Epithelial cell of proximal tubule (primary cell): ENCODE results near the gene PLA2G4C. TPM values are rescaled to one million over a fixed set of nuclear protein-coding genes. Genes with fewer than 3 reads are reported as not detected.

Experiments used
- DNase-seq: peaks from one replicate; pipeline ENCODE4 v3.0.0-alpha.2; 2011; ENCODE audit warnings: low read depth
- H3K4me3 ChIP-seq: 2 replicates; pipeline ENCODE4 v1.5.1; 2011; ENCODE audit warnings: low read depth, mild to moderate bottlenecking, low read length
- total RNA-seq: library from RNA; depleted of rRNA; stranded (reverse); fragments of >200 nt; gene quantifications from 2 replicates; pipeline ENCODE4 v1.2.3, GENCODE V29; 2015
- TF ChIP-seq, protein P1 (sequence below): conservative IDR thresholded peaks from 2 replicates; pipeline ENCODE4 v1.5.1; 2012; ENCODE audit warnings: low read depth, mild to moderate bottlenecking, low read length

The PLA2G4C gene
- total RNA-seq, 1 donor from 2014 or later = 4.7 TPM

DNA sequence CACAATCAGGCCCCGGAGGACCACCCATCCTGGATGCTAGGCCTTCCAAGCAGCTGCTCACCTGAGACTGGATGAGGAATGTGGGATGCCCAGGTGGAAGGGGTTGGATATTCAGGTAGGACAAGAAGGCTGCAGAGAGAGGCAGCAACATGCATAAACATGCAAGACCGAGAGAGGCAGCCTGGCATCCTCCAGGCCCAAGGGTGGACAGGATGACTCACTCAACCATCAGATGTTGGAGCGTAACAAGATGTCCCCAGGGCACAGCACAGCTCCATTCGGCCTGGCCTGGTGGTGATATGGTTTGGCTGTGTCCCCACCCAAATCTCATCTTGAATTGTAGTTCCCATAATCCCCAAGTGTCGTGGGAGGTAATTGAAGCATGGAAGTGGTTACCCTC, 56.8 kb downstream of the PLA2G4C start:
- H3K4me3 ChIP-seq = no peak overlapping the region
- TF ChIP-seq, protein P1, sequence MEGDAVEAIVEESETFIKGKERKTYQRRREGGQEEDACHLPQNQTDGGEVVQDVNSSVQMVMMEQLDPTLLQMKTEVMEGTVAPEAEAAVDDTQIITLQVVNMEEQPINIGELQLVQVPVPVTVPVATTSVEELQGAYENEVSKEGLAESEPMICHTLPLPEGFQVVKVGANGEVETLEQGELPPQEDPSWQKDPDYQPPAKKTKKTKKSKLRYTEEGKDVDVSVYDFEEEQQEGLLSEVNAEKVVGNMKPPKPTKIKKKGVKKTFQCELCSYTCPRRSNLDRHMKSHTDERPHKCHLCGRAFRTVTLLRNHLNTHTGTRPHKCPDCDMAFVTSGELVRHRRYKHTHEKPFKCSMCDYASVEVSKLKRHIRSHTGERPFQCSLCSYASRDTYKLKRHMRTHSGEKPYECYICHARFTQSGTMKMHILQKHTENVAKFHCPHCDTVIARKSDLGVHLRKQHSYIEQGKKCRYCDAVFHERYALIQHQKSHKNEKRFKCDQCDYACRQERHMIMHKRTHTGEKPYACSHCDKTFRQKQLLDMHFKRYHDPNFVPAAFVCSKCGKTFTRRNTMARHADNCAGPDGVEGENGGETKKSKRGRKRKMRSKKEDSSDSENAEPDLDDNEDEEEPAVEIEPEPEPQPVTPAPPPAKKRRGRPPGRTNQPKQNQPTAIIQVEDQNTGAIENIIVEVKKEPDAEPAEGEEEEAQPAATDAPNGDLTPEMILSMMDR = no peak
- no peak for DNase-seq

DNA sequence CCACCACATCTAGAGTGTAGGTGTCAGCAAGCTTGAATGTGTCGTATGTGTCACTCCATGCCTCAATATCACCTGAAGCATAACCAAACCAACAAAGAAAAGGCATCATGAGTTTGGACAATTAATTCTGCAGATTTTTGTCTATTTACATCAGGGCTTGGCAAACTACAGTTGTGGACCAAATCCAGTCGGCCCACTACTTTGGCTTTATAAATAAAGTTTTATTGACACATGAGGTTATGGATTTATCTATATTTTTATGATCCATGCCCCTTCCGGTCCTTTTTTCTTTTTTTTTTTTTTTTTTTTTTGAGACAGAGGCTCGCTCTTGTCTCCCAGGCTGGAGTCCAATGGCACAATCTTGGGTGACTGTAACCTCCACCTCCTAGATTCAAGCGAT, 57.5 kb downstream of the PLA2G4C start:
- H3K4me3 ChIP-seq = no peak overlapping the region
- no peak for DNase-seq
- TF ChIP-seq, protein P1 = no peak

DNA sequence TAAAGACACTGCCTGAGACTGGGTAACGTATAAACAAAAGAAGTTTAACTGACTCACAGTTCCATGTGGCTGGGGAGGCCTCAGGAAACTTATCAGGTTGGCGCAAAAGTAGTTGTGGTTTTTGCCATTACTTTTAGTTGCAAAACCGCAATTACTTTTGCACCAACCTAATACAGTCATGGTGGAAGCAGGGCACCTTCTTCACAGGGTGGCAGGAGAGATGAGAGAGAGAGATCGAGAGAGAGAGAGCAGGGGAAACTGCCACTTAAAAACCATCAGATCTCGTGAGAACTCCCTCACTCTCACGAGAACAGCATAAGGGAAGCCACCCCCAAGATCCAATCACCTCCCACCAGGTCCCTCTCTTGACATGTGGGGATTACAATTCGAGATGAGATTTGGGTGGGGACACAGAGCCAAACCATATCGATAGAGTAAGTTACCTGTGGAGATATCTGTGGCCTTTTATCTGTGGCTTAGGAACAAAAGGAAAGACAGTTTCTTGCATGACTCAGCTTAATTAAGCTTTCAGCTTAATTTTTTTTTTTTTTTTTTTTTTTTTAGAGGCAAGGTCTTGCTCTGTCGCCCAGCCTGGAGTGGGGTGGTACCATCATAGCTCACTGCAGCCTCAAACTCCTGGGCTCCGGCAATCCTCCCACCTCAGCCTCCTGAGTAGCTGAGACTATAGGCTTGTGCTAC, 59.1 kb downstream of the PLA2G4C start:
- DNase-seq = no peak
- H3K4me3 ChIP-seq = no peak overlapping the region
- TF ChIP-seq, protein P1 = no peak

DNA sequence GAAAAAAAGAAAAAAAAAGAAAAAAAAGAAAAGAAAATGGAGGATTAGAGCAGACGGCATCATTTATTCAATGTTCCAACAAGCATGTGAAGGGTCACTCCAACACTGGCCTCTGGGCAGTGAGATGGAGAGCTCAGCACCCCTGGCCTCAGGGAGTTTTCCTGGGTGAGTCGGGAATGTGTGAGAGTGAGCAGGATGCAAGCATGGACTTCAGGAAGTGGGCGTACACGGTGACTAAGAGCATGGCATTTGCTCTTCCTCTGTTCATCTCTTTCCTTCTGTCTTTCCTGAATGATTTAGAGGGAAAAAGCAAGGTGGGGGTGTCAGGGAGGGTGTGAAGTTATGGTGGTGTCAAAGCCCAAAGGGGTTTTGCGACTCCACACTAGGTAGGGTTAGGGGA, 66.1 kb downstream of the PLA2G4C start:
- no peak for DNase-seq
- no peak overlapping the region for H3K4me3 ChIP-seq
- TF ChIP-seq, protein P1 = no peak

DNA sequence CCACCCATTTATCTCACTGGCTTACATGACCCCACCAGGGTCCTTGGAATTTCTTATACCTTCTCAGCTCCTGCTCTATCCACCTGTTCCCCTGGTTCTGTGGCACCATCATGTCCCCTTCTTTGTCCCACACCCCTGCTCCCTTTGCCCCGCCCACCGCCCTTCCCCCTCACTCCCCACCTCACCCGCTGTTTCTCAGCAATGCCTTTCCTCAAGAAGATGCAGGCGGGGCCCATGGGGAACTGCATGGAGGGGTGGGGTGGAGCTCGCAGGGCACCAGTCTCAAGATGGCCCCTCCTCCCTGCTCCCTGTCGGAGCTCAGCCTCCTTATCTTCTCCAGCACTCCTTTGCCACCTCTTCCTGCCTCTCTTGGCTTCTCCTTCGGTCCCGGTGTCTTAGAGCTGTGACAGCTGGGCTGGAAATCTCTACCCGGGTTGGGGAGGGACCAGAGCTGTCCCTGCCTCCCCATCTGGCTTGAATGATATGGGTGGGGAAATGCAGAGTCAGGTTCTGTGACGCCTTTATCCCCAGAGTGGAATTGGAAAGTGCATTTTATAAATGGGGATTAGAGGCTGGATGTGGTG, 66.8 kb downstream of the PLA2G4C start, which contains the start of gene CABP5:
CABP5 (minus strand) TSS at position 405 of the 584 bp plus-strand sequence; CDS start at position 248, 157 bp downstream.
- no peak within 1 kb of the TSS for H3K4me3 ChIP-seq
- DNase-seq = no peak
- TF ChIP-seq, protein P1 = no peak

DNA sequence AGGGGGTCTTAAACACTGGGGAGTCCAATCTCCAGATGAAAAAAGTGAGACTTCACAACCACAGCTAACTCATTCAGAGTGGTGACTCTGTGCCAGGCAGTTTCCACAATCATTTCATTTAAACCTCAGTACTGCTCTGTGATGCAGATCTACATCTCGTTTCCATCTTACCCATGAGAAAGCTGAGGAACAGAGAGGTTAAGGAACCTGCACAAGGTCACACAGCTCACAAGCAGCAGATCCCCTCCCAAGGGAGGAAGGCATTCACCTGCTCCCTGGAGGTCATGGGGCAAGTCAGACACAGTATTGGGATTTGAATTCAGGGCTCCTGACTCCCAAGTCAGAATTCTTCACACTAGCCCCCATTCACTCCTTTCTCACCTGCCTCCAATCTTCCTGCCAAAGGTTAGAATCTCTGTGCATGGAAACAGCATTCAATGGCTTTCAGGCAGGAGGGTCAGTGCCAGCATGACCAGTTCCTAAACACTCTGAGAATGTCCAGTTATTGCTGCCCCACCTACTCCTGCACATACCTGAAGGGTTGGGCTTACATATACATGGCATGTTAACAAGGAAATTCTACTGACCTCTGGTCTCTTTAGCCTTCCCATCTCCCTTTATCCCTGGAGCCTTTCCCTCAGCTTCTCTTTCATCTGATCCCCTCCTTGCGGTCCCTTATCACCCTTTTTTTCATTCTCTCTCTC, 68.6 kb downstream of the PLA2G4C start:
- TF ChIP-seq, protein P1 = no peak
- no peak overlapping the region for H3K4me3 ChIP-seq
- no peak for DNase-seq
